Effector CD8-positive, alpha-beta T cell (primary cell): Measurements from ENCODE around the gene IRAK2.

Experiments used
- DNase-seq: peaks from one replicate; lab custom pipeline; 2025; lab: John Stamatoyannopoulos, UW

IRAK2 gene

DNA sequence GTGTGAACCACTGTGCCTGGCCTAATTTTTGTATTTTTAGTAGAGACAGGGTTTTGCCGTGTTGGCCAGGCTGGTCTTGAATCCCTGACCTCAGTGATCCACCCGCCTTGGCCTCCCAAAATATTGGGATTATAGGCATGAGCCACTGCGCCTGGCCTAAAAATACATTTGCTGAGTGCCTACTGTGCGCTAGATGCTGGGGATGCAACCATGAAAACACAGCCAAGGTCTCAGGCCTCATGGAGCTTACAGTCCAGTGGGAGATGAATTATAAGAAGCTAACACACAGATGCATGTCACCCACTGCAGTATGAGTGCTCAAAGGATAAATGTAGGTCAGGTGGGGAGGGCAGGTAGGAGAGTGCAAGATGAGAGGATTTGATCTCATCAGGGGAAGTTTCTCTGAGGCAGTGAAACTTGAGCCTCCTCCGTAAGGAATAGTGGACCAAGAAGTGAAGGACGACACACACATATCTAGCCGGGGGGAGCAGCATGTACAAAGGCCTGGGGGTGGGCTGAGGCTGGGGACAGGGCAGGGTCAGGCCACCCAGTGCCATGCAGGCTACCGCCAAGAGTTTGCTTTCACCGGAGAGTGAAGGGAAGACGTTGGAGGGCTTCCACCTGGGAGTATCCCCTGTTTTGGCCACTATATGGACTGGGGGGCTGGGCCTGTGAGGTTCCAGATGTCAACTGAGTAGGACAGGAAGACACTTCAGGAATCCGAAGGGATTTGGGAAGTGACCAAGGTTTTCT is 24.3 kb downstream of the IRAK2 start:
- DNase-seq = no peak

DNA sequence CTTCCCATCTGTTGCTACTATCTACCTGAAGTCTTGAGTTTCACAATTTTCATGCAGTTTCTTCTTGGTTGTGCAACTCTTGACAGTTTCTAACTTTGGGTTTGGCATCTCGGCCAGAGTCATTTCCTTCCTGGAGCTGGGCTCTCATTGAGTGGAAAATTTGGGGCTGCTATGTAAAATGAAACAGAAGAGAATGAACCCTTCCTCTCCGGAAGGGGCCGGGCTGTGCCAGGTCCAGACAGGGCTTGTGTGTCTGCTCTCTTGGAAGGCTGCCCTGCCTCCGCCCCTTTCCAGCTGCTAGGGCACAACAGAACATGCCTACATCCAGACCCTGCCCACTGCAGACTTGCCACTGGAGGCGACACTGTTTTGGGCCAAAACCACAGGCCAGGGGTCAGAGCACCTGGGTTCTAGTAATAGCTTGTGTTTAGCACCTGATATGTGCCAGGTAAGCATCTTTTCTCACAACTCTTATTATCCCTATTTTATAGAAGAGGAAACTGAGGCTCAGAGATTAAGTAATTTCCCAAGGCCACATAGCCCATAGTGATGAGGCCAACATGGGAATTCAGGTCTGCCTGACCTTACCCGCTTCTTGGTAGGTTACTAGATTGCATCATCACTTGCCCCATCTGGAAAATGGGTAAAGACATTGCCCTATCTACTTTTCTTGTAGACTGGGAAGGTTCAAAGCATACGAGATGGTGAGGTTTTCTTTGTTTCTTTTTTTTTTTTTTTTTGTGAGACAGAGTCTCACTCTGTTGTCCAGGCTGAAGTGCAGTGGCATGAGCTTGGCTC is 25.0 kb downstream of the IRAK2 start:
- DNase-seq = no peak

DNA sequence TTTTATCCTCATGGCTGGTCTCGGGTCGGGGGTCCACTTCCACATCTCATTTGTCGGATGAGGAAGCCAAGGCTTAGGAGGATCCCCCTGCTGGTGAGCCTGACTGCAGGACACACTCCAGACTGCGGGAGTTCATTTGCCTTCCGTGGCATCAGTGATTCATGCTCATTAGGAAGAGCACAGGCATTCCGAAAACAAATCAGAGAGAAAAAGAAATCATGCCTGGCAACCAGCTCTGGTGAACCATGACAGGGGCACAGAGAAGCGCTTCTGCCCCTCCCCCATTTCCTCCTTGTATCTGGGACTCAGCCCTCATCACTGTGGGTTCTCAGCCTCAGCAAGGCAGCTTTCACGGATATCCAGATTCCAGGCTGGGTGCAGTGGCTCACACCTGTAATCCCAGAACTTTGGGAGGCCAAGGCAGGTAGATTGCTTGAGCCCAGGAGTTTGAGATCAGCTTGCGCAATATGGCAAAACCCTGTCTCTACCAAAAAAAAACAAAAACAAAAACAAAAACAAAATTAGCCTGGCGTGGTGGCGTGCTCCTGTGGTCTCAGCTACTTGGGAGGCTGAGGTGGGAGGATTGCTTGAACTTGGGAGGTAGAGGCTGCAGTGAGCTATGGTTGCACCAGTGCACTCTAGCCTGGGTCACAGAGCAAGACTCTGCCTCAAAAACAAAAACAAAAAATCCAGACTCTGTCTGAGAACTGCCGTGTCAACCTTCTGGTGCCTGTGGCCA is 28.4 kb downstream of the IRAK2 start:
- peak; percentile 9 for DNase-seq

DNA sequence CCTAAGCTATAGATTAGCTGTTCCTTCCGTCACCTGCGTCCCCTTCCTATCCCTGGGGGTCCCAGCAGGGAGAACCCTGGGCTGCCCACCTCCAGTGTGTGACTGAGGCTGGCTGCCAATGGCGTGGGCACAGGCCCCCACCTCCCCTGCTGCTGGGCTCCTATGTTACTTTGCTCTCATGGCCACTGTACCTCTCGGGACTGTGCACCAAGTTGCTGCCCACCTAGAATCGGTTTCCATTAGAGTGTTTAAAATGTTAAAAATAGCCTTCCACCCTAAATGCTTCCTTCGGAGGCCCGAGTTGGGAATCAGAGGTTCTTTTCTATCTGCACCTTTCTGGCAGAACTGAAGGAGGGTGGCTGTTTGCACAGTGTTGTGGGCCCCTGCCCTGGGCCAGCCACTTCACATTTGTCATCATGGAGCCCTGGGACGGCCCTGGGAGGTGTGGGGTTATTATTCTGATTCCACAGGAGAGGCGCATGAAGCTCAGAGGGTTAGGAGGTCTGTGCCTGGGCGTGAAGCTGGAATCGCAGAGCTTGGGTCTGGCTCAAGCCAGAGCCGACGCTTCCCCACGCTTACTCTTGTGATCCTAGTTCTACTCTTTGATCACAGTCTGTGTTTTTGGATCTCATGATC is 29.1 kb downstream of the IRAK2 start:
- DNase-seq = no peak

DNA sequence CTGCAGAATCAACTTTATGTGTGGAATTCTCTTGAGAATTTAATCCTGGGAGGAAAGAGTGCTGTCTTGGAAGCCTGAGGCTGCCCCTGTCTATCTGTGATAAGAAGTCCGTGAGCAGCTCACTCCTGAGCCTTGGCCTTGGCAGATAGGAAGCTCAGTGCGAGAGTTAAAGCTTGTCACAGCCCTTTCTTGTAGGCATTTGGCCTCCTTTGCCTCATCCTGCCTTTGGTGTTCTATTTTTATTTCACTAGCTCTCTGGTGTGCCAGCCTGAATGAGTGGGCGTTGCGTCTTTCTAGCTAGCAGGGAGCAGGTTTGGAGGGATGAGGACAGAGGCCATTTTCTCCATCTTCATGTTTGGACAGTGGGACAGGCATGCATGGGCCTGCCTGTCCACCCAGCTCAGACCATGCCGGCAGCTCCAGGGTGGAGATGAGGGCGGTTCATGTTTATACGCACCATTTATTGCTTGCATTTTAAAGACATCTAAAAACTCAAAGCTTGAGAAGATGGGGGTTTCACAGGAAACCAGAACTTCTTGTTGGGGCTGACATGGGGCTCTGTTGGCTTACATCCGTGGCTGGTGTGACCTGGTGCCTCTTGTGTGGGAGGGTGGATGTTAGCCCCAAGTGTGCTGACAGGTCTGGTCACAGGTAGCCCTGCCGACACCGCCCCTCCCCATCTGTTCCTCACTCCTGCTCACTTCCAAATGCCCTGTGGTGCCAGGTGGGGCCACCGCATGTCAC is 29.8 kb downstream of the IRAK2 start:
- peak; percentile 14 for DNase-seq

DNA sequence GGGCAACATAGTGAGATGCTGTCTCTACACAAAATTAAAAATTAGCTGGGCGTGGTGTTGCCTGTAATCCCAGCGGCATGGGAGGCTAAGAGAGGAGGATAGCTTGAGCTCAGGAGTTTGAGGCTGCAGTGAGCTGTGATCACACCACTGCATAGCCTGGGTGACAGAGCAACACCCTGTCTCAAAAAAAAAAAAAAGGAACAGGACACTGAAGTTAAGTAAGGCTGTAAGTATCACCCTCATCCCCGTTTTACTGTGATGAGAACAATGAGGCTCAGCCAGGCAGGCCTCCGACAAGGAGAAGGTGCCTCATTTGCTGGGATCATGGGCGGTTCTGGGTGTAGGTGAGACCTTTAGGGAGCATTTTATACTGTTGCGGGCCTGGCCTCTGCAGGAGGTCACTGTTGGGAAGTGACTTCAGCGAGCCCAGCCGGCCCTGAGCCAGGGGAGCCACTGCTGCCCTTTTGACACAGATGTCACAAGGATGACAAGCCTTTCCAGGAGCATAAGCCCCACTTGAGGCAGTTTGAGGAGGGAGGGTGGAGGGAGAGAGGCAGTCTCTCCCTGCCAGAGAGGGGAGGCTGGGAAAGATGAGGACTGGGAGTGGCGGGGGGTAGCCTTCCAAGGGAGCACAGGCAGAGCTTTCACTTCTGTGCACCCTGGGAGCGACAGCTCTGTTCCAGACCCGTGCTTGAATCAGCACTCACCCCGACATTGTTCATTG is 30.8 kb downstream of the IRAK2 start:
- DNase-seq = no peak

DNA sequence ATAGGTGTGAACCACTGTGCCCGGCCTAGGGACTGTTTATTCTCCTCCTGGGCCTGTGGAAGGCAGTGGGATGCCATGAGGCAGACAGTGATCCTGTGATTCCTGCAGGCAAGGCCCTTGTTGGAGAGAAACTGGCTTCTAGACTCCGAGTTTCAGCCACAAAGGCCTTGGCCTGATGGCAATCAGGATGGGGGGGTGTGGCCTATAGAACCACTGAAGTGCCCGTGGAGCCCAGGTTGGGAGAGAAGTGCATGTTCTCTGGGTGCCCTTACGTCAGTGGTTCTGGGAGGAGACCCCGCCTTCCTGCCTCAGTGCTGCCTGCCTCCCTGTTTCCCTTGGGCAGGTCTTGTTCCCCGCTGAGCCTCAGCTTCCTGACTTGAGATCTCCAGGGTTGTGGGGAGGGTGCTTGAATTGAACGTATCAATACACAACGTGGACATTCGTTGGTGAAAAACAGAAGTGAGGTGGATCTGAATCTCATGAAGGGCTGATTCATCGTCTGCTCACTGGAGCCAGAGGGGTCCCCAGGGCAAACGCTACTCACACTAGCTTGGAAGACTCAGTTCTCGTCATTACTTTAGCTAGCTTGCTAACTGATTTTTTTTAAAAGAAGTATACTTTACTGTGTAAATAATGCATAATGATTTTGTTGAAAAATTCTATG is 31.8 kb downstream of the IRAK2 start:
- DNase-seq = no peak

DNA sequence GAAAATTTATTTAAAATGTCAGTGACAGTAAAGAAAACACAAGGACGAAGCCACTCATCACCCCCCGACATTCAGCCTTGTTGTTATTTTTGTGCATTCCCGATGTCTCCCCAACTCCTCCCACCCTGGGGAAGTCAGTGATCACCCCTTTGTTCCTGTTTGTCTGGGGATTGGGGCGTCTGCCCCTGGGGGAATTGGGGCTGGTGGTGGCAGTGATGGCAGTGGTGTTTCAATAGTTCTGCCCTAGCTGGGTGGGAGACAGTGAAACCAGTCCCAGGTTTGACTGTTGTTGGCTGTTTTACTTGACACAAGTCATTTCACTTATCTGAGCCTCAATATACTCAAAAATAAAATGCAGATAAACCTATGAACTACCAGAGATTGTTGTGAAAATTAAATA is 33.5 kb downstream of the IRAK2 start:
- no peak for DNase-seq

DNA sequence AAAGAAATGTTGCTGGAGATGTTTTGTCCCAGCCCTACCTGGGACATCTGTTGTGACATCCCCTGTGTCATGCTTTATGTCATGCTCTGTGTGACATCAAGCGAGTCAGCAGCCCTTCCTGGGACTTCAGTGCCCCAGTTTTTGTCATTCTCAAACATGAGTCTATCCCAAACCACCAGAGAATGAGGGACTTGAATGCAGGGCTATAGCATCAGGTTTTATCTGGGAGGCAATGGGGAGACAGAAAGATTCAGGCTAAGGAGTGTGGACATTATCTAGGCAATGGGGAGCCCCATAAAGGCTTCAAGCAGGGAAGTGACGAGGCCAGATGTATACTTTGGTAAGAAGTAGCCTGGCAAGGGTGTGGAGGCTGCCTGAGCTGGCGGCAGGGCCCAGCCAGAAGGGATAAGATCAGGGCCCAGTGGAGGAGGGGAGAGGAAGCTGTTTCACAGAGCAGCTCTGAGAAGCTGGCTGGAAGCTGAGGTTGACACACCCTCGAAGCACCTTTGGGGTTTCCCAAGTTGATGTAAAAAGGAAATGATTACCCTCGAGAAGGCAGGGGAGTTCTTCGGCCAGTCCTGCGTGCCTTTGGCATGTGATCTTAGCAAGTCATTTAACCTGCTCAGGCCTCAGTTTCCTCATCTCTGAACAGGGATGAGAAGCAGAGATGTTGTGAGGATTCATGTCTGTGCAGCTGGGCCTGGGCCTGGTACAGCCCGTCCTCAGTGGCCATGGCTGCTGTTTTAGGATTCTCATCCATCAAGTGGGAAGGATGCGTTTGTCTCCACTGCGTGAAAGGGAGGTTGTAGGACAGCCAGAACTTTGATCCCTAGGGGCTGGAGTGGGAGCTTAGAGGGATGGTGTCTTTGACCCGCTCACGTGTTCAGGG is 34.3 kb downstream of the IRAK2 start:
- DNase-seq = peak; percentile 19

DNA sequence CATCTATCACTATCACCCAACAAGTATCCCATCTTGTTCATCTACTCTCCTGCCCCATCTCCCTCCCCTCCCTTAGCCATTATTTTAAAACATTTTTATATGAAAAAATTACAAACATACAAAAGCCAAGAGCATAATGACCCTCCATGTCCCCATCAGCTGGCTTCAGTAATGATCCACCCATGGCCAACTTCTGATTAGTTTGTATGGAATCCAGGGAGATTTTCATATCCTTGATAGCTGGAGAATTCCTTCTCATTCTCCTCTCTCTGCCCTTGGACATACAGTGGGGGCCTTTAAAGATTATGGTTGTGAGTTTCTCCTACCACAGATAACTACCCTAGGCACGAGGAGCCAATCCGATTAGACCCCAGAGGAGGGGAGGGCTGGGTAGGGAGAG is 40.2 kb downstream of the IRAK2 start:
- DNase-seq = no peak

DNA sequence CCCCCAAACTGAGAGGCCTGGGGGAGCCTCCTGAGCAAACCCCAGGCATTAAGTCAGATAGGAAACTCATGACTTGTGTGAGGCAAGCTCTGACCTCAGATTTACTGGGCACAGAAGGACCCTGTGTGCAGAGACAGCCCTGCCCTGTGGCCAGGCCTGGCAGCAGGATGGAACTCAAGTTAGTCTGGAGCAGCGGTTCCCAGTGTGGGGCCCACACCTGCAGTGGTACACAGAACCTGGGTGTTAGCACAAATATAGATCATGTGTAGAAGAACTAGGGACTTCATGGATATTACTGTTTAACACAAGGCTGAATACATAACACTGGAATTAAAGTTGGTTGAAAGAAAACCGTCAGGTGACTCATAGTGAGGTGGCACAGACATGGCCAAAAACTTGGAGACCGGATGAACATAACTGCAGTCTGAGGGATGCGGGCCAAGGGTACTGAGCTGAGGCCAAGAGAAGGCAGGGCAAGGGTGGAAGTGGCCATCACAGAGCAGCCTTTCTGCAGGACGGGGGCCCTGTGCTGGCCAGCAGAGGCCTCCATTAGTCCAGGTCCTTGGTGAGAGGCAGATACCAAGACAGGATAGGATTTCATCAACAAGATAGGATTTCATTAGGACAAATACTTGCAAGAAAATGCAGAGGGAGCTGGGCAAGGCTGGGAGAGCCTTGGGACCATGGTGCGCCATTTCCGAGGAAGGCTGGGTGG is 40.9 kb downstream of the IRAK2 start:
- DNase-seq = no peak

DNA sequence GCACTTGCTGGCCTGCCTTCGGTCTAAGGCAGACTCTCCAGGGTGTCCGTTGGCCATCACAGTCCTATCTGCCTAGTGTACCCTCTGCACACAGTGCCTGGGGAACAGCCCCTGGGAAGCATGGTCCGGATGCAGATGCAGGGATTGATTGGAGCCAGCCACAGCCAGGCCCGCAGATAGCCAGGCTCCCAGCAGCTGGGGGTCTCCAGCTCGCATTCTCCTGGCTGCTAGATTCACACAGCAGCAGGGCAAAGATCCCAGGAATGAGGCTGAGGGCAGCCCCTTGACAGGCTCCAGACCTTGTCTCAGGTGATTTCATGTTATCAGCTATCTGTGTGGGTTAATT is 41.4 kb downstream of the IRAK2 start:
- no peak for DNase-seq

DNA sequence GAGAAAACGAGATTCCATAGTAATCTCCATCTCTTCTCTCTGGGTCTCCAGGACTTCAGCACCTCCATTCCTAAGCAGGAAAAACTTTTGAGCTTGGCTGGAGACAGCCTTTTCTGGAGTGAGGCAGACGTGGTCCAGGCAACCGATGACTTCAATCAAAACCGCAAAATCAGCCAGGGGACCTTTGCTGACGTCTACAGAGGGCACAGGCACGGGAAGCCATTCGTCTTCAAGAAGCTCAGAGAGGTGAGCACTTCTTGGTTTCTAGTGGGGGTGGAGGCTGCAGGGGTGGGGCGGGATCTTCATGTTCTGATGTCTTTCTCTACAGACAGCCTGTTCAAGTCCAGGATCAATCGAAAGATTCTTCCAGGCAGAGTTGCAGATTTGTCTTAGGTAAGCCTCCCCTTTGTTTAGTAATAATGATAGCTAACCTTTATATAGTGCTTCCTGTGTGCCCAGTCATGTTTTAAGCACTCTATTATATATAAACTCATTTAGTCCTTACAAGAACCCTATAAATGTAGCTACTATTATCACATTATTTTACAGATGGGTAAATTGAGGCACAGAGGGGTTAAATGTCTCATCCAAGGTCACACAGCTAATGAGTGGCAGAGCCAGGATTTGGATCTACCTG is 48.6 kb downstream of the IRAK2 start:
- no peak for DNase-seq

DNA sequence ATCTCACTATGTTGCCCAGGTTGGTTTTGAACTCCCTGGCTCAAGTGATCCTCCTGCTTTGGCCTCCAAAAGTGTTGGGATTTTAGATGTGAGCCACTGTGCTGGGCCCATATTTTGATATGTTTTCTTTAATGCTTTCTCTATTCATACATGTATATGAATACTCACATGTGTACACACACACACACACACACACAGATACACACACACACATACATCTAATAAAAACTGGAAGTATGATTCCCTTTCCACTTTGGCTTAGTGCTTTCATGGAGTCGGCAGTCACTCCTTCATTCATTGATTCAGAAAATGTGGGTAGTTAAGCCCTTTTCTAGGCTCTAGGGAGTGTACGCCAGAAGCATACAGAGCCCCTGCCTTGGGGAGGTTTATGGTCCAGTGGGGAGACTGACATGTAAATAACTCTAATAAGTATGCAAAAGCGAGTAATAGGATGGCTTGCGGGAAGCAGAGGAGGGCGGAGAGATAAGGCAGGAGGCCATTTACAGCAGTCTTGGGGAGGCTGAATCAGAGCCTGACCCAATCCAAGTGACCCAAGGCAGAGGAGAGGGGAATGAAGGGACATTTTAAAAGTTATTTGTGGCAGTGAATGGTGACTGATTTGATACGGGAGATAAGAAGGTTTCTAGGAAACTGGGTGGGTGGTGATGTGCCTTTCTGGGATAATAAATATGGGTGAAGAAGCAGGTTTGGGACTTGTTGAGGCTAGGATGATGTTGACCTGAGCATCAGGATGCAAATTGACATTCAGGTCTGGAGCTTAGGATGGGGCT is 51.1 kb downstream of the IRAK2 start:
- DNase-seq = no peak

DNA sequence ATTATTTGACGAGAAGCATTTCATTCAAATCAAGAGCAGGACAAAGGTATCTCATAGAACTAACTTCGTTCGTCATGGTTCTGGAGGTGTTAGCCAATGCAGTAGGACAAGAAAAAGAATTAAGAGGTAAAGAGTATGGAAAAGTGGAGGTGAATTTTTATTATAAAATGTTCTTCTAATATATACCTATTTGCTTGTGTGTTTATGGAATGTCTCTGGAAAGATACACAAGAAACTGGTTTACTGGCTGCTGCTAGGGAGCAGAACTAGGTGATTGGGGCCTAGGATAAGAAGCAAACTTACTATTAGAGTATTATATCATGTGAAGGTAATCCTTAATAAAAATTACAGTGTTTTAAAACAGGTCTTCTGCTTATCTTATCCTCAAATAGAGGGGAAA is 52.6 kb downstream of the IRAK2 start:
- no peak for DNase-seq

DNA sequence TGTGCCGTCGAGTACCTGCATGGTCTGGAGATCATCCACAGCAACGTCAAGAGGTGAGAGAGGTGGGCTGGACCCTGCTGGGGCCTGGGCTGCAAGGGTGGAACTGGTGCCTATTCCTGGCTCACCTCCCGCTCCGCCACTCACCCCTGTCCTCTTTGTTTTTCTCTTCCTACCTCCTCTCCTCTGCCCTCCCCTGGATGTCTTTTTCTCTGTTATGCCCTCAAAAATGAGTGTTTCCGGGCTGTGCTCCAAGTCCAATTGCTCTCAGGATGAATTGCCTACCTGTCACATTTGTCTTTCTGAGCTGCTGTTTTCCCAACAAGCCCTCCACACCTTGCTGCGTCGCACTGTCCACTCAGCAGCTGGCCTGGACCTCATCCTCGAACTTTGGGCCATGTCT is 55.0 kb downstream of the IRAK2 start:
- no peak for DNase-seq
